HG03571 (cell line): ENCODE results near the gene UEVLD.
"Not testable (repeated sequence)": the region's sequence is repeated elsewhere in the genome, so short reads cannot be mapped to it uniquely, and the experiment has no call there.

Source experiments
- ATAC-seq: cut with Tn5 transposase; IDR thresholded peaks from one replicate; pipeline ENCODE4 v1.9.1; 2021; ENCODE audit not compliant: unreplicated experiment

The UEVLD gene

GRCh38 chr11:18588297-18589252 lies at the start of gene UEVLD:
UEVLD (minus strand) TSS chr11:18588734; CDS start chr11:18588654, 80 bp downstream.
- peak; percentile 57 for ATAC-seq

- ATAC-seq, result peak; percentile 93
Observed at GRCh38 chr11:18634140-18635032, 45.9 kb upstream of the UEVLD start, which contains the start of gene SPTY2D1. SPTY2D1 (minus strand) TSS chr11:18634342; CDS start chr11:18634257, 85 bp downstream.

- ATAC-seq, result peak; percentile 62
Observed at GRCh38 chr11:18633256-18634139, 45.0 kb upstream of the UEVLD start.

GRCh38 chr11:18632841-18633240 lies 44.3 kb upstream of the UEVLD start:
- ATAC-seq, result no peak

GRCh38 chr11:18624161-18624560 lies 35.6 kb upstream of the UEVLD start:
- no peak for ATAC-seq

GRCh38 chr11:18623707-18624106 lies 35.2 kb upstream of the UEVLD start:
- no peak for ATAC-seq

- ATAC-seq, result no peak
Observed at GRCh38 chr11:18618342-18619025, 29.9 kb upstream of the UEVLD start.

- no peak for ATAC-seq
Observed at GRCh38 chr11:18617688-18618341, 29.3 kb upstream of the UEVLD start.

- peak; percentile 87 for ATAC-seq
Observed at GRCh38 chr11:18615628-18616392, 27.3 kb upstream of the UEVLD start.

GRCh38 chr11:18614667-18615066 lies 26.1 kb upstream of the UEVLD start:
- ATAC-seq, result no peak

- no peak for ATAC-seq
Observed at GRCh38 chr11:18612394-18612793, 23.9 kb upstream of the UEVLD start.

GRCh38 chr11:18611196-18611595 lies 22.7 kb upstream of the UEVLD start:
- ATAC-seq, result no peak

GRCh38 chr11:18608376-18608775 lies 19.8 kb upstream of the UEVLD start:
- no peak for ATAC-seq

- no peak for ATAC-seq
Observed at GRCh38 chr11:18600915-18601569, 12.5 kb upstream of the UEVLD start.

GRCh38 chr11:18599739-18600230 lies 11.3 kb upstream of the UEVLD start, which contains the start of gene MISFA:
MISFA (plus strand) TSS chr11:18599789; CDS start chr11:18599929, 140 bp downstream.
- ATAC-seq, result no peak

- no peak for ATAC-seq
Observed at GRCh38 chr11:18594999-18595749, 6.6 kb upstream of the UEVLD start.

GRCh38 chr11:18594088-18594487 lies 5.6 kb upstream of the UEVLD start:
- ATAC-seq, result not testable (repeated sequence)
